AG10803 (cell line): ENCODE results near the gene RUBCNL.

Experiments
- DNase-seq: peaks from one replicate; pipeline ENCODE4 v3.0.0; 2010; ENCODE audit warnings: low read depth
- H3K4me3 ChIP-seq: 2 replicates; pipeline ENCODE4 v1.5.1; 2011; ENCODE audit warnings: mild to moderate bottlenecking, low read length, control low read depth
- CTCF ChIP-seq: conservative IDR thresholded peaks from 2 replicates; pipeline ENCODE4 v1.5.1; 2011; ENCODE audit warnings: mild to moderate bottlenecking, low read length, control low read depth, inconsistent platforms

Gene RUBCNL

GRCh38 chr13:46401432-46401831 is 14.4 kb upstream of the RUBCNL start:
- DNase-seq, result no peak

GRCh38 chr13:46396341-46396740 is 9.3 kb upstream of the RUBCNL start:
- no peak for TF ChIP-seq CTCF
- no peak overlapping the region for H3K4me3 ChIP-seq
- DNase-seq, result peak; percentile 12

More at GRCh38 chr13:46401432-46401831, 14.4 kb upstream of the RUBCNL start:
- no peak for TF ChIP-seq CTCF
- no peak overlapping the region for H3K4me3 ChIP-seq

GRCh38 chr13:46392967-46393366 is 5.9 kb upstream of the RUBCNL start:
- H3K4me3 ChIP-seq, result no peak overlapping the region
- TF ChIP-seq CTCF, result no peak
- DNase-seq, result no peak

GRCh38 chr13:46389457-46390451 is 2.7 kb upstream of the RUBCNL start:
- no peak for TF ChIP-seq CTCF
- no peak overlapping the region for H3K4me3 ChIP-seq
- DNase-seq, result no peak

- DNase-seq, result no peak
- TF ChIP-seq CTCF, result no peak
- no peak overlapping the region for H3K4me3 ChIP-seq
These were observed 1.8 kb upstream of the RUBCNL start for GRCh38 chr13:46388846-46389245.

GRCh38 chr13:46388308-46388707 is 1.3 kb upstream of the RUBCNL start:
- DNase-seq, result no peak
- TF ChIP-seq CTCF, result no peak
- no peak overlapping the region for H3K4me3 ChIP-seq
